Neural progenitor cell (in vitro differentiated cells): ENCODE results near the gene AGA.

Source experiments
- CTCF ChIP-seq: fragments of 200-600 bp; sonication (generic); IDR thresholded peaks from 2 replicates; pipeline ENCODE4 v1.5.1; 2017; ENCODE audit warnings: antibody characterized with exemption, mild to moderate bottlenecking
- EZH2 ChIP-seq: fragments of 200-600 bp; sonication (generic); IDR thresholded peaks from 2 replicates; pipeline ENCODE4 v1.6.1; 2017; ENCODE audit warnings: antibody characterized with exemption, mild to moderate bottlenecking, moderate library complexity
- EZH2phosphoT487 ChIP-seq: fragments of 200-600 bp; sonication (generic); IDR thresholded peaks from 2 replicates; pipeline ENCODE4 v1.6.1; 2017; ENCODE audit warnings: antibody characterized with exemption

- TF ChIP-seq CTCF (no peak), EZH2 (no peak), EZH2phosphoT487 (no peak)
These were observed 8.9 kb upstream of the AGA start for GRCh38 chr4:177451108-177451500.
